ENCODE measurements around the gene DIDO1. TPM values are rescaled to one million over a fixed set of nuclear protein-coding genes. Genes with fewer than 3 reads are reported as not detected.
A peak's percentile ranks its signal among the peaks of the same experiment; 100 is the strongest.

The DIDO1 gene
- total and polyA plus RNA-seq, 2 of the 13 experiments (the other 11 are each of a cell fraction or from before 2014, with no cell fraction given) = 75.0 to 75.1 TPM

GRCh38 chr20:62955519-62956386 is 29.4 kb upstream of the DIDO1 start (continued):
- peak; percentile 98 for TF ChIP-seq HNF4A (CRISPR knock-in tag; IDR thresholded peaks at IDR 0.05)
- 0 out of 2 replicates have a peak, but pooled peaks have one; percentile 6 for TF ChIP-seq KAT2B (IDR thresholded peaks at IDR 0.05; ENCODE audit: borderline replicate concordance, low read depth, low read length)
- TF ChIP-seq ZBTB43 (CRISPR knock-in tag; conservative IDR thresholded peaks at IDR 0.05) = peak; percentile 99
- peak; percentile 88; the same call in 1 of the 2 replicates for TF ChIP-seq SIX1 (CRISPR knock-in tag; IDR thresholded peaks at IDR 0.05; ENCODE audit: borderline replicate concordance)
- TF ChIP-seq ZXDC (CRISPR knock-in tag; IDR thresholded peaks at IDR 0.05) = peak; percentile 87; the same call in 1 of the 2 replicates
- peak; percentile 79 for TF ChIP-seq ZBTB38 (CRISPR knock-in tag; IDR thresholded peaks at IDR 0.05)
- TF ChIP-seq PCBP2 (optimal IDR thresholded peaks at IDR 0.05; ENCODE audit: low read depth, low read length, poor library complexity, severe bottlenecking) = no peak
- peak; percentile 92 for TF ChIP-seq RARA (CRISPR knock-in tag; IDR thresholded peaks at IDR 0.05)
- TF ChIP-seq BATF2 (CRISPR knock-in tag; IDR thresholded peaks at IDR 0.05) = no peak
- no peak for TF ChIP-seq ATAD3A (CRISPR knock-in tag; IDR thresholded peaks at IDR 0.05)
- no peak for TF ChIP-seq NFE2 (CRISPR knock-in tag; IDR thresholded peaks at IDR 0.05)
- peak; percentile 93 for TF ChIP-seq TMF1 (CRISPR knock-in tag; IDR thresholded peaks at IDR 0.05; ENCODE audit: low read depth)
- no peak for TF ChIP-seq ZNF589 (CRISPR knock-in tag; conservative IDR thresholded peaks at IDR 0.05)
- TF ChIP-seq SPEN (CRISPR knock-in tag; IDR thresholded peaks at IDR 0.05; ENCODE audit: low read depth) = peak; percentile 85; the same call in 1 of the 2 replicates
- peak; percentile 67 for TF ChIP-seq PHF8 (CRISPR knock-in tag; IDR thresholded peaks at IDR 0.05)
- peak; percentile 97 for TF ChIP-seq MEF2D (CRISPR knock-in tag; IDR thresholded peaks at IDR 0.05)
- TF ChIP-seq ZNF432 (CRISPR knock-in tag; IDR thresholded peaks at IDR 0.05; ENCODE audit: borderline replicate concordance) = no peak
- peak; percentile 94 for TF ChIP-seq RFXAP (CRISPR knock-in tag; IDR thresholded peaks at IDR 0.05; ENCODE audit: borderline replicate concordance)
- TF ChIP-seq NR0B2 (CRISPR knock-in tag; IDR thresholded peaks at IDR 0.05) = peak; percentile 67
- peak; percentile 65 for TF ChIP-seq SRY (CRISPR knock-in tag; IDR thresholded peaks at IDR 0.05)
- TF ChIP-seq MEIS1 (CRISPR knock-in tag; IDR thresholded peaks at IDR 0.05; ENCODE audit: borderline replicate concordance) = 0 out of 2 replicates have a peak, but pooled peaks have one; percentile 58
- peak; percentile 77 for TF ChIP-seq SOX13 (IDR thresholded peaks at IDR 0.05)
- TF ChIP-seq SOX13 (CRISPR knock-in tag; conservative IDR thresholded peaks at IDR 0.05 in 1 of 2, IDR thresholded peaks at IDR 0.05 in 1 of 2) = peak in 1 of 2 experiments; percentile 93; a peak in 2 of 4 replicates
- TF ChIP-seq ZNF143 (CRISPR knock-in tag; IDR thresholded peaks at IDR 0.05) = peak; percentile 47; the same call in 1 of the 2 replicates
- peak; percentile 92 for TF ChIP-seq ZNF12 (CRISPR knock-in tag; IDR thresholded peaks at IDR 0.05)

Measured in HepG2 (cell line).